ENCODE data around the gene MARCKS.

DNA sequence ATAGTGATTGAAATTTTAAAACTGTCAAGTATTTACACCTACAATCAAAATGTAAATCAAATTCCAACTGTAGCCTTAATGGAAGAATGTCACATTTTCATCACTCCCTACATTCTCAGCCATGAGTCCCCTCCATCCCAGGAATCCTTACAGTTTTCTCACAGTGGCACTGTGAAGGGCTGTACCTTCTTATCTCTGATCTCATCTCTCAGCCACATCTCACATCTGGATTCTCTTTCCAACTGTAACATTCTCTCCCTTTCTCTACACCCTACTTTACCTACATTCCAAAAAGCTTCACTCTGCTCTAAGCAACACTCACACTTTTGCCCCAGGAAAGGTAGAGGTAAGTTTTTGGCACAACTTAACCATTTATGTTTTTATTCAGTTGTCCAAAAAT lies 8.9 kb upstream of the MARCKS start:
- TF ChIP-seq, protein P1, sequence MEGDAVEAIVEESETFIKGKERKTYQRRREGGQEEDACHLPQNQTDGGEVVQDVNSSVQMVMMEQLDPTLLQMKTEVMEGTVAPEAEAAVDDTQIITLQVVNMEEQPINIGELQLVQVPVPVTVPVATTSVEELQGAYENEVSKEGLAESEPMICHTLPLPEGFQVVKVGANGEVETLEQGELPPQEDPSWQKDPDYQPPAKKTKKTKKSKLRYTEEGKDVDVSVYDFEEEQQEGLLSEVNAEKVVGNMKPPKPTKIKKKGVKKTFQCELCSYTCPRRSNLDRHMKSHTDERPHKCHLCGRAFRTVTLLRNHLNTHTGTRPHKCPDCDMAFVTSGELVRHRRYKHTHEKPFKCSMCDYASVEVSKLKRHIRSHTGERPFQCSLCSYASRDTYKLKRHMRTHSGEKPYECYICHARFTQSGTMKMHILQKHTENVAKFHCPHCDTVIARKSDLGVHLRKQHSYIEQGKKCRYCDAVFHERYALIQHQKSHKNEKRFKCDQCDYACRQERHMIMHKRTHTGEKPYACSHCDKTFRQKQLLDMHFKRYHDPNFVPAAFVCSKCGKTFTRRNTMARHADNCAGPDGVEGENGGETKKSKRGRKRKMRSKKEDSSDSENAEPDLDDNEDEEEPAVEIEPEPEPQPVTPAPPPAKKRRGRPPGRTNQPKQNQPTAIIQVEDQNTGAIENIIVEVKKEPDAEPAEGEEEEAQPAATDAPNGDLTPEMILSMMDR (IDR thresholded peaks at IDR 0.05; ENCODE audit: poor library complexity): no peak
- TF ChIP-seq EZH2 (IDR thresholded peaks at IDR 0.05; ENCODE audit: borderline replicate concordance) (no peak), EZH2phosphoT487 (IDR thresholded peaks at IDR 0.05; ENCODE audit: low read depth, severe bottlenecking, unreplicated experiment) (no peak)
